GM20431 (cell line): ENCODE results near the gene NTN1.
"Not testable (repeated sequence)": the region's sequence is repeated elsewhere in the genome, so short reads cannot be mapped to it uniquely, and the experiment has no call there.

Experiments
- in situ Hi-C: fragments of 300-500 bp; cut with MseI, MboI; formaldehyde crosslinking; loops from one replicate; pipeline ENCODE4 v1.15.0; 2020; ENCODE audit warnings: low sequenced_read_pairs; ENCODE audit not compliant: unreplicated experiment

Gene NTN1

GRCh38 chr17:9021158-9021991 lies at the start of gene NTN1:
Gene NTN1, plus strand, starts transcription at chr17:9021510. Its CDS starts 864 bp downstream, at chr17:9022374.
- in situ Hi-C loops = no loop called here

DNA sequence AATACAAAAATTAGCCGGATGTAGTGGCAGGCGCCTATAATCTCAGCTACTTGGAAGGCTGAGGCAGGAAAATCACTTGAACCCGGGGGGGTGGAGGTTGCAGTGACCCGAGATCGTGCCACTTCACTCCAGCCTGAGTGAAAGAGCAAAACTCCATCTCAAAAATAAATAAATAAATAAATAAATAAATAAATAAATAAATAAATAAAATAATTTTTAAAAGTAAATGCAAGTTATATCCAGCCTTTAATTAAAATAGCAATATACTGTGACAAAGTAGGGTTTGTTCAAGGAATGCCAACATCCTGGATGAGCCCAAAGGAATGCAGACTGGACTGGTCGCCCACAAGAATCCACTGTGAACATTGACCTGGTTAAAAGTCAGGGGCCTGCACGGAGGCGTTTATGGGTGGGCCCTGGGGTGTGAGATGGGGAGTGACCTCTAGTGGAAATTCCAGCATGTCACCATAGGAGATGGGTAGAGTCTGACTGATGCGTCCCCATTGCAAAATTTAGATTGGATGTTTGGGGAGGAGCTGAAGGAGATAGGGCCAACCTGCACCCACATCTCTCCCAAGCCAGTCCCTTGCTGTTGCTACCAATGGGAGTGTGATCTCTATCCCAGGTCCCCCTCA lies 46.1 kb upstream of the NTN1 start:
- in situ Hi-C loops = no loop called here

DNA sequence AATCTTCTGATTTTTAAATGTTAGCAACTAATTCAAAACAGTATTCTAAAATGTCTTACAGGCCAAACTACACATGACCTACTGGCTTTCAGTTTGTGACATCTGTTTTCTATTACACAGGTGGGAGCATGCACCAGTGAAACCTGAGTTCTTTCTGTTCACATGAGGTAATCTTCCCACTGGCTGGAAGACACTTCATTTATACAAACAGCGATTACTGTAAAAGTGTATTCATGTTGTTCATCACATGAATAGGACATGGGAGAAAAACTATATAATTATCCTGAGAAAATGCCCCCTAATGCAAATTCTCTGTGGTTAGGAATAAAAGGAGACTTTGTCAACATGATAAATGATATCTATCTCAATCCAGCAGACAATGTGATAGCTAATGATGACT lies 44.7 kb upstream of the NTN1 start:
- in situ Hi-C loops = no loop called here

DNA sequence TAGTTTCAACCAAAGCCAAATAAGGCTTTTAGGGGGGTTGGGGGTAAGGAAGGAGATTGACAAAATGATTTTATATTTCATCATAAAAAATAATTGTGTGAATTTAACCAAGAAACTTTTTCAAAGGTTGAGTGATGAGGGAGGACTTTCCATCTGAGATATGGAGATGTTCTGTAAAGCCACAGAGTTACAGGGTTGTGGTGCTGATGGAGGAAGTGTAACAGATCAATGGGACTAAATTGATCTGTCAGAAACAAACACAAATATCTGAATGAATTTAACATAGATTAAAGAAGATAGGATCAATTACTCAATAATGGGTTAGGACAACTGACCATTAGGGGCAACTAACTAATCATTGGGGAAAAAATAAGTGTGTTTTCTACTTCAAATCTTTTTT lies 41.6 kb upstream of the NTN1 start:
- in situ Hi-C loops = no loop called here

GRCh38 chr17:8981443-8981842 lies 39.9 kb upstream of the NTN1 start:
- in situ Hi-C loops = no loop called here

DNA sequence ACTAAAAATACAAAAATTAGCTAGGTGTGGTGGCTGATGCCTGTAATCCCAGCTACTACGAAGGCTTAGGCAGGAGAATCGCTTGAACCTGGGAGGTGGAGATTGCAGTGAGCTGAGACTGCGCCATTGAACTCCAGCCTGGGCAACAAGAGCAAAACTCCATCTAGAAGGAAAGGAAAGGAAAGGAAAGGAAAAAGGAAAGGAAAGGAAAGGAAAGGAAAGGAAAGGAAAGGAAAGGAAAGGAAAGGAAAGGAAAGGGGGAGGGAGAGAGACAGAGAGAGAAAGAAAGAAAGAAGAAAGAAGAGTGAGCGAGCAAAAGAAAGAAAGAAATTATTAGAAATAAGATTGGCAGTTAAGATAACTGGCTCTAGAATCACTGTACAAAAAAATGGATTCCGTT lies 37.1 kb upstream of the NTN1 start:
- in situ Hi-C loops = not testable (repeated sequence)

DNA sequence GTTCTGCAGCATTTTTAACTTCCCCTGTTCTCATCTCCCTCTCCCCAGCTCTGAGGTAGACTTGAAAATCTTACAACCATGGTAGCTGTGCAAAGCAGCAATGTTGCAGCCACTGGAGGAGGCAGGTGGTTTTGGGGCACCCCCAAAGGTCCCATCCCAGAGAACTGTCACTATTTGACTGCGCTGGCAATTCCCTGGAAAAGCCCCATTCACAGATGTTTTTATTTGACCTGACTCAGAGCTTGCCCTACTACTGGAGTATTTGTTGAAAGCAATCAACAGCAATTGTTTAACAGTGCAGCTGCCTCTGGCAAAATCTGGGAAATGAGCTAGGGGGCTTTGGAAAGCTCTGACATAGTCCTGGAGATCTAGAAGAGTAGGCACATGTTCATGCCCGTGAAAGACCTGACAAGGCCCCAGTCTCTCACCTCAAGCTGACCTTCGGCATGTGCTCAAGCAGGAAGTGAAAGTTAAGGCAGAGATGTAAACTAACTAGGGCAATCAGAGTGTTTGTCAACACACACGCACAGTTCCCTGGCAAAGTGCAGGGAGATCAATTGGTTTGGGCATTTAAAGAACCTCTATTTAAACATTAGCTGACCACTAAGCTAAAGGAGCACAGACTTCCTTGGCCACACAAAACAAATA lies 36.1 kb upstream of the NTN1 start:
- in situ Hi-C loops = no loop called here

DNA sequence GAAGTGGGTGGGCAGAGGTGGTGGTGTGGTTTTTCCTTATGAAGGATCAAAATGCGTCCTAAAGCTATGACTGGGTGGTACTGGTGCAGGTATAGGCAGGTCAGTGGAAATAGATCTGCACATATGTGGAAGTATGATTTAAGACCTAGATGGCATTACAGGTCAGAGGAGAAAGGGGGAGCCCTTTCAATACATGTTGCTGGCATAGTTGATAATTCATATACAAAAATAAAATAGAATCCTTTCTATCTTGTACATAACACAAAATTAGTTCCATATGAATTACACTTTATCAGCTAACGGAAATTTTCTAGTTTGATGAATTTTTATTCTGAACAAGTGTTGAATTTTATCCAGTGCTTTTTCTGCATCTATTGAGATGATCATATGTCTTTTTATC lies 35.0 kb upstream of the NTN1 start:
- in situ Hi-C loops = no loop called here

DNA sequence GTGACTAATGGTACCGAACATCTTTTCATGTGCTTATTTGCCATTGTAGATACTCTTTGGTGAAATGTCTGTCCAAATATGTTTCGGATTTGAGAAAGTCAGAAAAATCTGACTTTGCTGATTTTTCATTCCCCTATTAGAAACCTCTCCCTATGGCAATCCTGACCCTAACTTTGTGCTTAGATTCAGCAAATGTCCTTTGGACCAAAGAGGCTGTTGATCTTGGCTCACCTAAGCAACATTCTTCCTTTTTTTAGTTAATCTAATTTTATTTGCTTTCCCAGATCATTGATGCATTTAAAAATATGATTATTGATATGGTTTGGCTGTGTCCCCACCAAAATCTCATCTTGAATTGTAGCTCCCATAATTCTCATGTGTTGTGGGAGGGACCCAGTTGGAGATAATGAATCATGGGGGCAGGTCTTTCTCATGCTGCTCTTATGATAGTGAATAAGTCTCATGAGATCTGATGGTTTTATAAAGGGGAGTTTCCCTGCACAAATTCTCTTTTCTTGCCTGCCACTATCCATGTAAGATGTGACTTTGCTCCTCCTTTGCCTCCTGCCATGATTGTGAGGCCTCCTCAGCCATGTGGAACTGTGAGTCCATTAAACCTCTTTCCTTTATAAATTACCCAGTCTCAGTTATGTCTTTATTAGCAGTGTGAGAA lies 32.9 kb upstream of the NTN1 start:
- in situ Hi-C loops = not testable (repeated sequence)

GRCh38 chr17:8991514-8992285 lies 29.6 kb upstream of the NTN1 start:
- in situ Hi-C loops = no loop called here

GRCh38 chr17:8994319-8994718 lies 27.0 kb upstream of the NTN1 start:
- in situ Hi-C loops = no loop called here

GRCh38 chr17:8995711-8996110 lies 25.6 kb upstream of the NTN1 start:
- in situ Hi-C loops = no loop called here

- in situ Hi-C loops = no loop called here
Measured at GRCh38 chr17:8997994-8998628, 23.2 kb upstream of the NTN1 start.

DNA sequence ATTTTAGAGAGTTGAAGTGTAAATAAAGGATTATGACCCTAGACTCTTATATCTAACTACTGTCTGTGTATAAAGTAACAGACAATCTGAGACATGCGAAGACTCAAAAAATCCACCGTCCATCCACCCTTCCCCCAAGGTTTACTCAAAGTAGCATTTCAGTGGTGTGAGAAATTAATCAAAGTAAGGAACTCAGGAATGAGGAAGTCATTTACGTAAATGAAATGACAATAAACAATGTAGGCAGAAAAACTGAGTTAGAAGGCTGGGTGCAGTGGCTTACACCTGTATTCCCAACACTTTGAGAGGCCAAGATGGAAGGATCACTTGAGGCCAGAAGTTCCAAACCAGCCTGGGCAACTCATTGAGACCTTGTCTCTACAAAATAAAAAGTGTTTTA lies 19.8 kb upstream of the NTN1 start:
- in situ Hi-C loops = no loop called here

DNA sequence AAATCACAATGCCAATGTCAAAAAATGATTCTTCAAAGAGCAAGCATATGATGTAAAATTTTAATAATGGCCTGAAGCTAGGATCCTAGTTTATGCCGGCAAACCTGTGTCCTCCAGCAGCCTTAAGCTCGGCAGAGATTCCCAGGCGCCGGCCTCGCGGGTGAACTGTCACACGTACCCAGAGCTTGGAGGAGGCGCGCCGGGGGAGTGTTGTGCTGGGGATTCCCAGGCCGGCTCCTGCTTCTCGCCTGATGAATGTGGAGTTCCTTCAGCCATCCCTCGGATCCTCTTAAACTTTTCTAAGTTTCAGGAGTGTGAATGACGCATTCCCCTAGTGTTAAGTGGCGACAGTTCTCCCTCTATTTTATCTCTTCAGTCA lies 19.1 kb upstream of the NTN1 start:
- in situ Hi-C loops = no loop called here

DNA sequence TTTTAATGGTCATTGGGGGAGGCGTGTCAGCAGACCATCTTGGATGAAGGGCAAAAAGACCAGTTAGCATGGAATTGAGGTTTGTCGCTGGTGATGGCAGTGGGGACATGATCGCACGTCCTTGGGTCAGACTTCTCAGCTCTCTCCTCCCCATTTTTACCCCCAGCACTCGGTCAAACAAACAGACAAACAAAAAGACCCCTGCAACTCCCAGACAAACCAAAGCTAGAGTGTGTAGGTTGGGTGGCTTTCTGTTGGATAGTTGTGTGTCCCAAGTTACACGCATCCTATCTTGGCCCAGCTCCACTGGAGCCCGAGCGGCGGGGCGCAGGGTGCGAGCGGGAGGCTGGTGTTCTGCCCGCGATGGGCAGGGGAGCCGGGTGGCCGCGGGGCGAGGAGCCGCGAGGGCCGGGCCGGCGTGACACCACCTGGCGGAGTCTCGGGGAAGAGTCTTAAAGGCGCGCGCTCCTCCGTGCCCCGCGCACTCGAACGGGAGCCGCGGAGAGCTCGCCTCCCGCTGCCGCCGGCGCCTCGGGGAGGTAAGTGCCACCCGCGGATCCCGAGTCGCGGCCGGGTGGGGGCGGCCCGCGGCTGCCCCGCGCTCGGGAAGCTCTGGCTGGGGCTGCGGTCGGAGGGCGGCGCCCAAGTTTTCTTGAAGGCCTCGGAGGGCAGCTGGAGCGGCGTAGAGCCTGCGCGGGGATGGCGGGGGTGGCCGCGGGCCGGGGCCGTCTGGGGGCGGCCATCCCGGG lies 18.5 kb upstream of the NTN1 start:
- in situ Hi-C loops = no loop called here

DNA sequence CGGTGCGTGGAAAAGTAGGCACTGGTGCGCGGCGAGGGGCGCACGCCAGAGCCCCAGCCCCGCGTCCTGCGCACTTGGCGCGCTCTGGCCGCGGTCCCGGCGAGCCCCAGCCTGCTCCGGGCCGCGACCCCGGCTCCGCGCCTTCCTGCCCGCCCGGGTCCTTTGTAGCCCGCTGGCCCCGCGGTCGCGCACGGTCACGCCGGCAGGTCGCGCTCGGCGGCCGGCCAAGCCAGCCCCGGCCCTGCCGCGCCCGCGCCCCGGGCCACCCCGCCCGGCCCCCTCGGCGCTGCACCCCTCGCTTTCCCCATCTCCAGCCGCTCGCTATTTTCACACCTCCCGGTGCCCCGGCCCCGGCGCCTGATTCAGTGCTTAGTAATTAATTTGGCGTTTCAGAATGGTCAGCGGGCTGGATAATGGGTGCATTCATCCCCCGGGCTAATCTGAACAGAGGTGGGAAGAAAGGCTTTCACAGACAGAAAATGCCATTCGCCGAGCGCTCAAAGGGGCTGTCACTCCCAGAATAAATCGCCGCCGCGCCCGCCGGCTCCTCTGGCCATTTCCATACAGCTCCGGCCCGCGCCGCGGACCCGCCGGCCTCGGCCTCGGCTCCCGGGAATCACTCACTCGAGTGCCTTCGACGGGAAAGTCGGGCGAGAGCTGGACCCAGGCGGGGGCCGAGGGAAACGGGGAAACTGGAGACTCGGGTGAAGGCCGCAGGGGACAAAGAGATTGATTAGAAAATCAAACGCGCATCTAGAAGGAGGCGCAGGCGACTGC lies 17.8 kb upstream of the NTN1 start:
- in situ Hi-C loops = no loop called here
